Ovary (tissue), 9 donors: ENCODE data around the gene SLC5A6. TPM values are rescaled to one million over a fixed set of nuclear protein-coding genes. Genes with fewer than 3 reads are reported as not detected.
A peak's percentile ranks its signal among the peaks of the same experiment; 100 is the strongest.

ENCODE experiments used
- DNase-seq, 5 donors: peaks; one replicate each; pipeline ENCODE4 v3.0.0-alpha.2; 2019 to 2020
- H3K27ac ChIP-seq, 2 donors: fragments of 200-600 bp; one replicate each; pipeline versions ENCODE4 v1.5.1 to v1.8.0; 2019 to 2022
- H3K27me3 ChIP-seq: fragments of 200-600 bp; one replicate; pipeline ENCODE4 v1.8.0; 2022
- H3K36me3 ChIP-seq: fragments of 200-600 bp; sonication (generic); one replicate; pipeline ENCODE4 v1.5.1; 2019
- H3K4me1 ChIP-seq: one replicate; pipeline ENCODE4 v1.8.1; 2013; ENCODE audit warnings: mild to moderate bottlenecking, moderate library complexity; ENCODE audit not compliant: insufficient read depth
- H3K4me3 ChIP-seq: fragments of 200-600 bp; sonication (generic); one replicate; pipeline ENCODE4 v1.5.1; 2017
- H3K9me3 ChIP-seq, 2 donors: fragments of 200-600 bp in 1 of 2; sonication (generic) in 1 of 2; one replicate each; pipeline versions ENCODE4 v1.5.1 to v1.8.1; 2013 to 2019; ENCODE audit warnings: mild to moderate bottlenecking in 1 of 2, moderate library complexity in 1 of 2
- EP300 ChIP-seq: sonication (generic); formaldehyde crosslinking; IDR thresholded peaks from one replicate; pipeline ENCODE4 v1.6.1; 2017; ENCODE audit warnings: antibody characterized with exemption
- POLR2A ChIP-seq: fragments of 450-650 bp; IDR thresholded peaks from one replicate; pipeline ENCODE4 v1.6.1; 2017; ENCODE audit warnings: antibody characterized with exemption, mild to moderate bottlenecking, moderate library complexity
- WGBS, 3 donors: extraction: QIAGEN DNeasy Blood & Tissue Kit in 1 of 3; methylation state at CpG; one replicate each; pipeline versions ENCODE4 v1.1.5 to v1.1.7; 2013 to 2017; 5-methylcytosine and 5-hydroxymethylcytosine counted together
- intact Hi-C, 4 donors: fragments of 100-400 bp; cut with DNase I; formaldehyde crosslinking; loops; one replicate each; pipeline versions ENCODE4 v1.11.0 to v1.15.1; 2022 to 2023
- polyA plus RNA-seq, 2 donors: library from polyadenylated mRNA; stranded (reverse); fragments of 200-250 nt in 1 of 2; fragments of 350-450 nt in 1 of 2; fragmentation: Illumina TruSeq in 1 of 2; extraction: RNeasy Lipid Tissue Mini Kit (QIAGEN cat#74804) in 1 of 2; gene quantifications; one replicate each; pipeline ENCODE4 v1.2.3, GENCODE V29; 2013 to 2014
- total RNA-seq, 7 donors: library from RNA; depleted of rRNA in 2 of 7; stranded (reverse); fragments of >200 nt in 2 of 7; fragmentation: NEBNext Ultra II Directional in 3 of 7; extraction: Animal tissue kit (Norgen Biotek cat#: 25700) in 3 of 7; gene quantifications; one replicate each; pipeline versions ENCODE4 v1.1.0 to v1.2.4, GENCODE V29; 2016 to 2023
- TF ChIP-seq, protein P1 (sequence below), 3 donors: fragments of 450-650 bp in 2 of 3; fragments of 200-600 bp in 1 of 3; IDR thresholded peaks; one replicate each; pipeline versions ENCODE4 v1.5.1 to v1.8.0; 2016 to 2022; ENCODE audit warnings: antibody characterized with exemption in 3 of 3, mild to moderate bottlenecking in 1 of 3
- donor health status: DM: no; HTN: no; CAD: no; lungs with moderate emphysema.
- donor health status: DM: no; HTN: no; CAD: no.
- donor health status: Bipolar disorder and iron deficiency.
- donor health status: DM: yes; HTN: yes; CAD: no.
- donor health status: DM: no; HTN: no; CAD: no.
- donor health status: DM: yes; HTN: yes; CAD: no.

The SLC5A6 gene
- total and polyA plus RNA-seq, 9 donors: 11.2 to 37.9 (median 19.2) TPM

DNA sequence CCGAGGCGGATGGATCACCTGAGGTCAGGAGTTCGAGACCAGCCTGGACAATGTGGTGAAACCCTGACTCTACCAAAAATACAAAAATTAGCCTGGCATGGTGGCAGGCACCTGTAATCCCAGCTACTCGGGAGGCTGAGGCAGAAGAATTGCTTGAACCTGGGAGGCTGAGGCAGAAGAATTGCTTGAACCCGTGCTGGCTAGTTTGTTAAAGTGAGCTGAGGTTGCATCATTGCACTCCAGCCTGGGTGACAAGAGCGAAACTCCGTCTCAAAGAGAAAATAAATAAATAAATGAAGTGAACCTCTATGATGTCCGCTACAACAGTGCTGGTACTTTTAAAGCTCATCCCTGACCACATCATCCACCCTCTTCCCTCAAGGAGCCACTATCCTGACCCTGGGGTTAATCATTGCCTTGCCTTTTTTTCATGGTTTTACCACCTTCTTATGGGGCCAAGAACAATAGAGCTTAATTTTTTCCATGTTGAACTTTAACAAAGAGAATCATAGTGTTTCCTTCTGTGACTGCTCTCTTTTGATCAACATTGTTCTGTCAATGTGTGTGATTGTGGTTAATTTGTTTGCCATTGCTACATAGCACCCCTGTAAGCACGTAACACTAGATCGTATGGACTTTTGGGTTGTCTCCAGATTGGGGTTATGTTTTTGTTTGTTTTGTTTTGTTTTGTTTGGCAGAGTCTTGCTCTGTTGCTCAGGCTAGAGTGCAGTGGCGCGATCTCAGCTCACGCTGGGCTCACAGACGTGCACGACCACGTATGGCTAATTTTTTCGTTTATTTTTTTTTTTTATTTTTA lies 17.3 kb downstream of the SLC5A6 start:
- no peaks in the 10 kb centered on the region for H3K36me3 ChIP-seq
- intact Hi-C loops: loop anchor here (5.0 kb wide), 3 partner anchors 62 to 97 kb away; partner anchors contain the start of gene PREB (in 2 of the 4)
- TF ChIP-seq POLR2A (no peak), EP300 (no peak)
- TF ChIP-seq, protein P1, sequence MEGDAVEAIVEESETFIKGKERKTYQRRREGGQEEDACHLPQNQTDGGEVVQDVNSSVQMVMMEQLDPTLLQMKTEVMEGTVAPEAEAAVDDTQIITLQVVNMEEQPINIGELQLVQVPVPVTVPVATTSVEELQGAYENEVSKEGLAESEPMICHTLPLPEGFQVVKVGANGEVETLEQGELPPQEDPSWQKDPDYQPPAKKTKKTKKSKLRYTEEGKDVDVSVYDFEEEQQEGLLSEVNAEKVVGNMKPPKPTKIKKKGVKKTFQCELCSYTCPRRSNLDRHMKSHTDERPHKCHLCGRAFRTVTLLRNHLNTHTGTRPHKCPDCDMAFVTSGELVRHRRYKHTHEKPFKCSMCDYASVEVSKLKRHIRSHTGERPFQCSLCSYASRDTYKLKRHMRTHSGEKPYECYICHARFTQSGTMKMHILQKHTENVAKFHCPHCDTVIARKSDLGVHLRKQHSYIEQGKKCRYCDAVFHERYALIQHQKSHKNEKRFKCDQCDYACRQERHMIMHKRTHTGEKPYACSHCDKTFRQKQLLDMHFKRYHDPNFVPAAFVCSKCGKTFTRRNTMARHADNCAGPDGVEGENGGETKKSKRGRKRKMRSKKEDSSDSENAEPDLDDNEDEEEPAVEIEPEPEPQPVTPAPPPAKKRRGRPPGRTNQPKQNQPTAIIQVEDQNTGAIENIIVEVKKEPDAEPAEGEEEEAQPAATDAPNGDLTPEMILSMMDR (IDR thresholded peaks at IDR 0.05): no peak

DNA sequence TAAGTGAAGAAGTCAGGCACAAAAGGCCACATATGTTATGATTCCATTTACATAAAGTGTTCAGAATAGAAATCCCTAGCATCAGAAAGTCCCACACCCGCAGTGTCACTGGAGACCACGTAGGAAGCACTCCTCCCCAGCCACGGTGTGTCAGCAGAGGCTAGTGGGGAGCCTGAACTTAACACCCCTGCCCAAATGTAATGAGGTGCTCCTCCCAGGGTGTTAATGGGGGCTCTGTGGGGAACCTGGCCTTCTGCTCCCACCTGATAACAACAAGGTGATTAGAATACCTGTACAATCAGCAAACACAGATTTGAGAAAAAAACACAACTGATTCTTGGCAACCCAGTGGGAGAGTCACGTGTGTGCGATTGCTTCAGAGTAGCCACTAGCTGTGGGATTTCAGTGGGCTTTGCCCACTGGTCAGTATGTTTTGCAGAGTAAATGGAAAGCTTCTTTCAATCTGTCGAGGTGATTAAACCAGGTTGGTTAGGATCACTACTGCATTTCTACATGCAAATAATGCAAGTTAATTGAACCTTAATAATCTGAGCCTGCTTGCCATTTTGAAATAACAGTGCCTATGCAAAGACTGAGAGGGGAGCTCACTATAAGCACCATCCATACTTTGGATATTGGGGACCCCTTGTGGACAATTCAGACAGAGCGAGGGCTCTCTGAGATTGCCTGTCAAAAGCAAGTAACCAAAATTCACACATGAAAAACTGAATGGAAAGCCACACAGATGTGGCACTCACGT lies 20.8 kb downstream of the SLC5A6 start:
- TF ChIP-seq, protein P1 (IDR thresholded peaks at IDR 0.05): peak; percentile 48 to 88 (median 74)
- no peak for TF ChIP-seq EP300
- intact Hi-C loops: loop anchor here (5.0 kb wide), 3 partner anchors 59 to 94 kb away; partner anchors contain the start of gene PREB (in 2 of the 4)
- DNase-seq: peak in 4 of 5 donors; percentile 63 to 83 (median 72)
- Histone ChIP-seq H3K27ac (no peak overlapping the region), H3K36me3 (no peaks in the 10 kb centered on the region), H3K4me3 (no peak overlapping the region), H3K27me3 (no peaks in the 10 kb centered on the region), H3K9me3 (no peaks in the 10 kb centered on the region), H3K4me1 (no peaks in the 10 kb centered on the region)
- WGBS, 3 donors: 39 to 43% (median 40%) methylated on average over 8 of the region's 8 CpGs

More for the DNA sequence above, 17.3 kb downstream of the SLC5A6 start:
- Histone ChIP-seq H3K4me3 (no peak overlapping the region), H3K9me3 (no peaks in the 10 kb centered on the region), H3K27me3 (no peaks in the 10 kb centered on the region), H3K27ac (no peak overlapping the region), H3K4me1 (no peaks in the 10 kb centered on the region)
- DNase-seq: no peak
- WGBS, 3 donors: 55 to 75% (median 57%) methylated on average over 17 of the region's 17 CpGs

DNA sequence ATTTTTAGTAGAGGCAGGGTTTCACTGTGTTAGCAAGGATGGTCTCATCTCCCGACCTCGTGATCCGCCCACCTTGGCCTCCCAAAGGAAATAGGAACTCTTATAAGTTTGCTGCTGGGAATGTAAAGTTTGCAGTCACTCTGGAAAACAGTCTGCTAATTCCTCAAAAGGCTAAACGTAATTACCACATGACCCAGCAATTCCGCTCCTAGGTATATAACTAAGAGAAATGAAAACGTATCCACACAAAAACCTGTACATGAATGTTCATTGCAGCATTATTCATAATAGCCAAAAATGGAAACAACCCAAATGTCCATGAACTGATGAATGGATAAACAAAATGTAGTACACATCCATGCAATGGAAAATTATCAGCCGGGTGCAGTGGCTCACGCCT lies 22.1 kb downstream of the SLC5A6 start:
- no peak overlapping the region for H3K4me3 ChIP-seq
- H3K4me1 ChIP-seq: peaks cover 6% of the 10 kb centered on the region
- WGBS, 3 donors: 88 to 94% (median 93%) methylated on average over 8 of the region's 8 CpGs
- H3K36me3 ChIP-seq: no peaks in the 10 kb centered on the region
- no peaks in the 10 kb centered on the region for H3K27me3 ChIP-seq
- H3K27ac ChIP-seq: no peak overlapping the region
- H3K9me3 ChIP-seq: no peaks in the 10 kb centered on the region
- intact Hi-C loops: loop anchor here (5.0 kb wide), 3 partner anchors 58 to 93 kb away; partner anchors contain the start of gene PREB (in 3 of the 4)
- DNase-seq: no peak
- TF ChIP-seq, protein P1 (IDR thresholded peaks at IDR 0.05): no peak
- TF ChIP-seq EP300 (no peak), POLR2A (no peak)

DNA sequence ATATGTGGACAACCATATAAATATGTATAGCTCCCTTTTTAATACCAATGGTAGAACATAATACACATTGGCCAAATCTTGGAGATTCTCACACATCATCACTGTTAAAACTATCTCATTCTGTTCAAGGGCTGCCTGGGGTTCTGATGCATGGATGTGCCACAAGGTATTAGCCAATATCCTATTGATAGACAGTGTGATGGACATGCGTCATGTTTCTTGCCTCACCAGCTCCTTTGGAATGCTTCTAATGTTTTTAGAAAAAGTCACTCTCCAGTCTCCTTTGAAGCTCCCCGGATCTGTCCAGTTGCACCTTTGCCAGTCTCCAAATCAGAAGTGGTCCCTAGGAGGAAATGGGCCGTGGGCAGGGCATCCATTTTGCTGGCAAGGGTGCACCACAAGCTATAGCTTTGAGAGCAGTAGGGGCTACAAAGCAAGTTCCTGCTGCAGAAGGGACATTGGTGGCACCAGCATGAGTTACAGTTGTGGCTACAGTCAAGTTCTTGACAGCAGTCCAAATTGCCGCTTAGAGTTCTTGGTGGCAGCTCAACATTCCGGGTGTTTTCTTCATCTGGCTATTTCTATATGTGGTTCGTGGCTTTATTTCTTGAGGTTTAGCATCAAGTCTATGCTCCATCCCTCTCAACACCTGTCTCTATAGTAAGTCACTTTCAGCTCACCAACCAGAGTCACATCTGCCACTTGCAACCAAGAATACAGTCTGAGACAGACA lies 25.3 kb downstream of the SLC5A6 start:
- no peak for DNase-seq
- H3K4me1 ChIP-seq: peaks cover 19% of the 10 kb centered on the region
- TF ChIP-seq, protein P1 (IDR thresholded peaks at IDR 0.05): no peak
- no peak for TF ChIP-seq EP300
- TF ChIP-seq POLR2A: no peak
- intact Hi-C loops: loop anchor here in 1 of 4 donors (5.0 kb wide), 1 partner anchor 54 kb away; the partner anchor contains the start of gene PREB
- WGBS, 3 donors: 75 to 78% (median 77%) methylated on average over 6 of the region's 6 CpGs
- H3K27ac ChIP-seq: no peak overlapping the region
- no peaks in the 10 kb centered on the region for H3K9me3 ChIP-seq
- no peaks in the 10 kb centered on the region for H3K36me3 ChIP-seq
- H3K27me3 ChIP-seq: no peaks in the 10 kb centered on the region
- no peak overlapping the region for H3K4me3 ChIP-seq
